Activated CD8-positive, alpha-beta memory T cell treated with anti-CD3 and anti-CD28 coated beads for 24 hours (primary cell): ENCODE measurements around the gene FANCC.
"Not testable (repeated sequence)": the region's sequence is repeated elsewhere in the genome, so short reads cannot be mapped to it uniquely, and the experiment has no call there.

Experiments
- DNase-seq: peaks from one replicate; pipeline ENCODE4 v3.0.0-alpha.2; 2020

Gene FANCC

DNA sequence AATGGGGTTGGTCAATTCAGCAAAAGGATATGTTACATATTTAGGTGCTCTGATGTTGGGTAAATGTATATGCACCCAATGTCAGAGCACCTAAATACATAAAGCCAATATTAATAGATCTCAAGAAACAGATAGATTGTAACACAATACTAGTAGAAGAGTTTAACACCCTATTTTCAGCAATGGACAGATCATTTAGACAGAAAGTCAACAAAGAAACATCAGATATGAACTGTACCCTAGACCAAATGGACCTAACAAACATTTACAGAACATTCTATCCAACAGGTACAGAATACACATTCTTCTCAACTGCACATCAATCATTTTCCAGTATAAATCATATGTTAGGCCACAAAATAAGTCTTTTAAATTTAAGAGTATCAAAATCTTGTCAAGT, 35.2 kb downstream of the FANCC start:
- no peak for DNase-seq

DNA sequence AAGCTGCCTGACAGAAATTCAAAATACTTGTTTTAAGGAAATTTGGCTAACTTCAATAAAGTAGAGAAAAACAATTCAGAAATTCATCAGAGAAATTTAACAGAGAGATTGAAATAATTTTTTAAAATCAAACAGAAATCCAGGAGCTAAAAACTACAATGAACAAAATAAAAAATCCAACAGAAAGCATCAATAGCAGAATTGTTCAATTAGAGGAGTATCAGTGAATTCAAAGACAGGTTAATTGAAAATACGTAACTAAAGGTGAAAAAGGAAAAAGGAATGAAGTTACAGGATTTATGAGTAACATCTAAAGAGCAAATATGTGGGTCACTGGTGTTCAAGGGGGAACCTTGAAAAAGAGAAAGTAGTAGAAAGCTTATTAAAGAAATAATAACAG, 36.8 kb downstream of the FANCC start:
- no peak for DNase-seq

DNA sequence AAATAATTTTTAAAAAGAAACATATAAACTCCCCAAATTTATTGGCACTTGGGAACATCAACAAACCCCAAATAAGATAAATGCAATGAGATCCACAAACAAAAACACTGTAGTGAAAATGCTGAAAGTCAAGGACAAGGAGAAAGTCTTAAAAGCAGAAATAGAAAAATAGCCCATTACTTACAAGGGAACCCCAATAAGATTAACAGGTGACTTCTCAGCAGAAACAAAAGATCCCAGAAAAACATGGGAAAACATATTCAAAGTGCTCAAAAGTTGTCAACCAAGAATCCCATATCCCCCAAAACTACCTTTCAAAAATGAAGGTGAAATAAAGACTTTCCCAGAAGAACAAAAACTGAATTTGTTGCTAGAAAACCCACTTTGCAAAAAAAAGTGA, 40.0 kb downstream of the FANCC start:
- no peak for DNase-seq

DNA sequence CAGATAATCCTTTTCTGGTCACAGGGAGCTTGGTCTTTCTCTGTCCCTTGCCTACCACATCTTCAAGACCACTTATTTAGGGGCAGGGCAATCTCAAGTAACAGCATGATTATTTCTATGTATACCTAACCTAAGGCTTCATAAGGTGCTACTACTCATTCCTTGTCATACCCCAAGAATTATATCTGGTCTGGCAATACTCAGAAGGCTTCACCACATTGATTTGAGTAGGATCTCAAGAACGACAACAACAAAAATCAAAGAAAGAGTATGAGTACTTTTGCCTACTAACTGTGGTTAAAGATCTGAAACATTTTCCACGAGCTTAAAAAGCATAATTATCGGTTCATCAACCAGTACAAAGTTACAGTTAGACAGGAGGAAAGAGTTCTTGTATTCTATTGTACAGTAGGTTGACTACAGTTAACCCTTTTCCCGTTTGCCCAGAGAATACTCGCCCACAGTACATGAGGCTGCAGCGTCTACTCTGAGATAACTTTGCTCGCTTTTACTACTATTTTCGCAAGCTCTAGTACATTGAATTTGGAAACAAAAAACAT, 41.0 kb downstream of the FANCC start:
- no peak for DNase-seq

DNA sequence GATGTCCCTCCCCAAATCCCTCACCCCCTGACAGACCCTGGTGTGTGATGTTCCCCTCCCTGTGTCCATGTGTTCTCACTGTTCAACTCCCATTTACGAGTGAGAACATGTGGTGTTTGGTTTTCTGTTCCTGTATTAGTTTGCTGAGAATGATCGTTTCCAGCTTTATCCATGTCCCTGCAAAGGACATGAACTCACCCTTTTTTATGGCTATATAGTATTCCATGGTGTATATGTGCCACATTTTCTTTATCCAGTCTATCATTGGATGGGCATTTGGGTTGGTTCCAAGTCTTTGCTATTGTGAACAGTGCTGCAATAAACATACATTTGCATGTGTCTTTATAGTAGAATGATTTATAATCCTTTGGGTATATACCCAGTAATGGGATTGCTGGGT, 43.3 kb downstream of the FANCC start:
- DNase-seq: not testable (repeated sequence)

DNA sequence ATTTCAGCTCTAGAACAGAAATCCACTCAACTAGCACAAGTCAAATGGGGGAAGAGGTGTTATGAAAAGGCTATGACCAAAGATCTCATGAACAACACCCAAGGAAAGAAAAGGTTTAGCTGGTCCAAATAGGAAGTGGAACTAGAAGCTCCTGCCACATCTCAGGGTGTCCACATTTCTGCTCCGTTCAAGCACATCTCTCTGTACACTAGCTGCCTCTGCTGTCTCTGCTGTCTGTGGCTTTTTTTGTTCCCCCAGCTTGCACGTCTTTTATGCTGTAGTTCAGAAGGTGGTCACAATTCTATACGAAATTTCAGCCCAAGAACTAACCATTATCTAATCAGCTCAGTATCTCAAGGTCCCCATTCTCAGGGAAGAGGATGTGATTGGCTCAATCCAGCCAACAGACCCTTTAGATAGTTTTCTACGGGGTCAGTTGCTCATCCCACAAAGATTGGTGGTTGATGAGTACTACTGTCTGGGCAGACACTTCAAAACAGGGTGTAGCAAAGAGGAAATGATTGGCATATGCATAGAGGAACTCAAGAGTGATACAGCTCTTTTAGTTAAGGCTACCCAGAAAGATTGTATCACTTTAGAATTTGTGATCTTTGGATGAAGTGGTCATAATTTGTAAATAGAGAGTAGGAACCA, 44.0 kb downstream of the FANCC start:
- DNase-seq: no peak

DNA sequence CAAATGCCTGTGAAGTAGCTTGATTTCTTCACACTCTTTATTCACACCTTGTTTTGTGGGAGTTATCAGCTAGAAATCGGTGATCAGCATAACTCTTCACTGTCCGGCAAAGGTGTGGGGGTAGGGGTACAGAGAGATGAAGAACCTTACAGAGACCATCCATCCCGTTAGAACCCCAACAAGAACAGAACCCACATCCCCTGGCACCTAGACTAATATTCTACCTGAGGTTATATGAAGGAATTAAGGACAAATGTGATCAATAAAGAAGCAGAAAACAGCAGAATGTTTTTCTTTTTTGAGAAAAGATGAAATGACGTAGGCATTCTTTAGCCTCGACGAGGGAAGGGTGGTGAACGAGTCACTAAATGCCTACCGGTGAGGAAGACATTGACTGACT, 44.7 kb downstream of the FANCC start:
- DNase-seq: no peak

DNA sequence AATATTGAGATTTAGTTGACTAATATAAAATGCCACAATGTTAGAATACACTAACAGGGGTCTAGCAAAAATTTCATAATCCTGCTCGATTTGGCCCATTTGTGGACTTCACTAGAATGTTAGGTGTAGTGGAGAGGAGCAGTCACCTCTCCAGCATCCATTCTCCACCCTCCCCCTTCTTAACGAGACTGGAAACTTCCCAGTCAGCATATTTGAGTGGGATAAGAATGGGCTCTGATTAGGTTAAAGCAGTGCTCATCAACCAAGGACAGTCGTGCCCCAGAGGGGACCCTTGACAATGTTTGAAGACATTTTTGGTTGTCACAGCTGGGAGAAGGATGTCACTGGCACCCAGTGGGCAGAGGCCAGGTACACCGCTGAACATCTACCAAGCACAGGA, 46.7 kb downstream of the FANCC start:
- DNase-seq: no peak

DNA sequence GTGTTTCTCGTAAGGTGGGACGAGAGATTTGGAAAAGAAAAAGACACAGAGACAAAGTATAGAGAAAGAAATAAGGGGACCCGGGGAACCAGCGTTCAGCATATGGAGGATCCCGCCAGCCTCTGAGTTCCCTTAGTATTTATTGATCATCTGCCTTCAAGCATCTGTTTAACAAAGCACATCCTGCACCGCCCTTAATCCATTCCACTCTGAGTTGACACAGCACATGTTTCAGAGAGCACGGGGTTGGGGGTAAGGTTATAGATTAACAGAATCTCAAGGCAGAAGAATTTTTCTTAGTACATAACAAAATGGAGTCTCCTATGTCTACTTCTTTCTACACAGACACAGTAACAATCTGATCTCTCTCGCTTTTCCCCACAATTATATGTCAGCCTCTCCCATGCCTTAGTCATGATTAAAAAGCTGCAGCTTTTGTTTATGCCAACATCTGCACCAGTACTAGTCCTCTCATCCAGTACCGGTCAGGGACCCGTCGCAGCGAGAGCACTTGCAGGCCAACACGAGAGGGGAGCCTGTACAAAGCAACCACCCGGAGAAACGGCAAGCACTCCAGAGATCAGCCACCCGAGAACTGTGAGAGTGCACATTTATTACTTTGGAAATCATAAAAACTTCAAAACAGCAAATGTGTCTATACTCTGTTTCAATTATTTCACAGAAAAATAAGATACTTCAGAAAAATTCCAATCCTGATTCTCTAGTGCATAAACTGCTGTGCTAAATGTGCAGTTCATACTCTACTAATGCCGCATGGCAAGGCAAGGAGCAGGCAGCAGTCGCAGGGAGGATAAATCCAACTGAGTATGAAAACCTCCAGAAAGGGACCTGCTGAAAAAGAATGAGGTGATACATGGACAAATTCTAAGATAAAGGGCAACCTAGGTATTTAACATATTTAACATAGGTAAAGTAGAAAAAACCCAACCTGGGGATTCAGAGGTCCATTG, 47.4 kb downstream of the FANCC start:
- not testable (repeated sequence) for DNase-seq

DNA sequence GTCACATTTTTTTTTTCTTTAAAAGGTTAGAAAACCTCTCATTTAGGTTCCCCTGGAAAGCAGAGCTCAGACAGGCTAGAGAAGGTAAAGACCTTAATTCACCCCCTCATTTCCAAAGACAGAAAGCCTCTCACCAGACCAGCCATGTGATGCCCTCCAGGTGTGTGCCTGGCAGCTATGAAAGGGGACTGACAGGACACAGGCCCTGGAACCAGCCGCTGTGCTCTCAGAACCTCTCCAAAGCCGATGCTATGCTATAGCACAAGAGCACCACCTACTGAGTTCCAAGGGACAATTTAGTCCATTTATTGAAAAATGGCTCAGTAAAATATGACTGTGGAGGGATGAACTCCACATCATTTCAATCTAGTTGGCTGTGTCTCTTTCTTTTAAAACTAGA, 48.8 kb downstream of the FANCC start:
- no peak for DNase-seq

DNA sequence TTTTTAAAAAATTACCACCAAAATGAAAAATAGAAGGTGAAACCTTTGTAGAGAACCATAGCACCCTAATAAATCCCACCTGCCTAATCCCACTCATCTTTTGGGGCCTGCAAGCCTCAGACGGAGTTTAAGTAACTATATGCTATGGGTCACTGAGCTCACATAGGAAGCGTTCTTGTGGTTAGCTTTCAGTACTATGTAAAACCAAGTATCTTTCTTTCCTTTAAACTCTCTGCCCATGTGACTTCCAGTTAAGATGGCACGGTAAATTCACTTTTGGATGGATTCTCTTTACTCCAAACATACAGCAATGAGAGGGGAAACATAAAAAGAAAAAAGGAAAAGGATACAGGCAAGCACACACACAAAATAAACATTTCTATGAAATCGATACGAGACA, 50.9 kb downstream of the FANCC start:
- DNase-seq: no peak

DNA sequence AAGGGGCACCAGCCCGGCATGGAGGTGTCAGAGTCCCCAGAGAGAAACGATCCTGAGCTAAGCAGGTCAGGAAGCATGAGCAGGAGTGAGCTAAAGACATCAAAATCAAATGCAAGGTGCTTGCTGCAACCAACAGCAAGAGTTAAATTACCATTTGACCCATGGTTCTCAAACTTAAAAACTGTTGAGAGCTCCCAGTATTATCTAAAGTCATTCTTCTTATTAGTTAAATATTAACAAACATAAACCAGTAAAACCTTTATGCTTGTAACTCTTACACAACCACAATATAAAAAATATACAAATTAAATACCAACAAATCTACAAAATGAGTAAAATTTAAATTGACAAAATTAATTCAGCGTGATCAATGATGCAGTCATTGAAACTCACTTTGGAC, 51.5 kb downstream of the FANCC start:
- DNase-seq: no peak

DNA sequence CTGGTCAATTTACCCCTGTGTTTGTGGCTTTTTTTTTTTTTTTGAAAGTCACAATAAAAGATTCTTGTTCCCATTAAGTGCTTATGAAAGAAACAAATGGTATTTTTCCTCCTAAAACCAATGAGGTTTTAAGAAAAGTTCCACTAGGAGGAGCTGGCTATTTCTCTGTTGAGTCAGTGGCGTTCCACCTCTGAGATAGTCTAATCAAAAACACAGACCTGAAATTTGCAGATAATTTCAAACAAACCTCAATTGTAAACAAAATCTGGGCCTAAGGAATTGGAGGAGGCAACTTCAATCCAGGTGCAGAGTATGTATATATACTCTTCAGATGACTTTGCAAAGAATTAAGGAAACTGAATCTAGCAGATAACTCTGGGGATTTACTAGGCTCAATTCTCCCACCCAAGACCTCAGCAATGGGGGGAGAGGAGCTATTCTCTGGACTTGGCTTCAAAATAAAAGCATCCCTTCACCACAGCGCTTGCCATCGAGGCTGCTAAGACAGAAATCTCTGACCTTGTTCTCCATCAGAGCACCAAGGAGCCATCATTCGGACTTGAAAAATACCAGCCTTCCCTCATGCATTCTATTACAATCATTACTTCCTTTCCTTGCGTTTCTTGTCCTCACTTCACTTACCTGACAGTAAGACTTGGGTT, 52.4 kb downstream of the FANCC start:
- DNase-seq: no peak

DNA sequence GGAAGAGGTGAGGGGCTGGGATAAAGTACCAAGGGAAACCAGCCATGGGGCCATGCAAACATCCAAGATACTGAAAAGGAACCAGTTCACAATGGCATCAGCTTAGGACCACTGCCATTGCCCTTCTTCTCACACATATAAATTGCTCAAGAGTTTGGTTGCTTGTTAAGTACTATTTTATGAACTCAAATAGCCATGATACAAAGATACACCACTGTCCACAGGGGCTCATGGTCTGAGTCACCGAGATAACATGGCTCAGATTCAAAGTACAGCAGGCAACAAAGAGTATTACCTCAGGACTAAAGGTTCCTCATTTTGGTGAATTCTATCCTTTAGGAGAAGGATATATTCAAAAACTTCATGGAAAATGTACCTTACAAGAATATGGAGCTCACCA, 55.6 kb downstream of the FANCC start:
- no peak for DNase-seq

DNA sequence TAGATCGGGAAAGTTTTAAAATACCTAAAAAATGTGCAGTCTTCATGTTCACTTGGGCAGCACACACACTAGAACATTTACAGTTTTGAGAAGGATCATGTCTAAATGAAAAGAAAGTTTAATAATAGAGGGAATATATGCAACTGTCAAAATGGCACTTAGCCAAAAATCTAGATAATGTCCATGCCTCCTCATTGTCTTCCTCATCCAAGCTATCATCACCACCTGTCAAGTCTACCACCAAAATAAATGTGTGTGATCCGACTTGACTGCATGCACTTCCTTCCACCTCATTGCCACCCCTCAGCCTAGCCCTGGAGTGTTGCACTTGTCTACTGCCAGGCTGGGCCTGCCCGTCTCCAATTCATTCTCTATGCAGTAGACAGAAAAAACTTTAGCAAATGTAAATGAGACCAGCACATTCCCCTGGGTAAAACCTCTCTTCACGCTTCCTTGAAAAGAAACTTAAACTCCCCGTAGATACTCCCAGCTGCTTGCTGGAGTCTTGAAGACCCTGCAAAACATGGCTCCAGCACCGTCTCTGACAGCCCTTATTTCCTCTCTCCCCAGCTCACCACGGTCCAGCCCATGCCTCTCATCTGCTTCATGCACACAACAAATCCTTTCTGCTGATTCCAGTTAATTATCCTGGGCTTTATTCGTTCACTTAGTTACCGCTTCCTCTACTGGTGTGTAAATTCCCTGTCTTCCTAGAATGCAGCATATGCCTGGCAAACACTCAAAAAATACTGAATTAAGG, 66.9 kb downstream of the FANCC start:
- DNase-seq: no peak

DNA sequence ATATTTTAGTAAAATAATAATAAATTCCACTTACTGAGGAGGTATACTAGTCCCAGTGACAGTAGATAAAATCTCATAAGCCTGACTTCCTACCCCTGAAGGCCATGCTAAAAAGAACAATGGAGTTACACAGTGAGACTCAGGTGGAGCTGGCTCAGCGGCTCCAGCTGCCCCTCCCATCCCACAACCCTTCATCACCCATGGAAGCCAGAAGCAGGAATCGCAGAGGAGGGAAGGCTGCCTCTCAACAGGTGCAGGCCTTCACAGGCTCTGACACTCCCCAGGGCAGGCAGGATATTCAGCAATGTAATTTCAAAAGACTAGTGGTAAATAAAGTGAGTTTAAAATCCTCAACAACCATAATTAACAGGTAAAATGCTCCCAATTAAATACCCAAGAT, 67.5 kb downstream of the FANCC start:
- no peak for DNase-seq

DNA sequence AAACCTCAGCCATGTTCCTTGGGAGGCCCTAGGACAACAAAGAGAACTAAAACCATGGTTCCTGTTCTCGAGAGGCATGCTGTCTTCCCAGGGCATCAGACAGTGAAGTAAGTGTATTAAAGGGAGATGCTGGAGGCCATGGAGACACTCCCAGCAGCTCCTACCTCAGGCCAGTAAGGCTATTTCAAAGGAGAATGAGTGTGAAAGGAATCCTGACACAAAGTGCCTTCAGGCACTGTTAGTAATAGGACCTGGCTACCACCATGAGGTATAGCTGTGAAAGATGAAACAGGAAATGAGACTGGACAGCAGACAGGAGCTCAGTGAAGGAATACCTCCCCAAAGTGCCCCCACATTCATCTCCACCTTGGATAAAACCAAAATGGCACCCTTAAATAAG, 71.0 kb downstream of the FANCC start:
- no peak for DNase-seq

DNA sequence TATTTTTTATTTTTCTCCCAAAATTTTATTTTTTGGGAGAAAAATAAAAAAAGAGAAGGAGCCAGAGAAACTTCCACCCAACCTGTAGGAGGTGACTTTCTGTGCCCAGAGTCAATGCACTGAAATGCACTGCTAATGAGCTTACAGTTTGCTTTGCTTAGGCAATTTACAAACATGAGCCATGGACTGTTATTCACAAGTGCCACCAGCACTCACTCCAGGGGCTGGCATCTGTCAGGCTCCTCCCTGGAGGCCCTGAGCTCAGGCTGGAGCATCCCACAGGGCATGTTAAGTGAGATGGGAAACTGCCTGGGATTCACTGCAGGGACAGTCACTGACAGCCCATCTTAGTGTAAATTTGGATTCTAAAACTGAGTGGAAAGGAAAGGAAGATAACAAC, 74.9 kb downstream of the FANCC start:
- no peak for DNase-seq

DNA sequence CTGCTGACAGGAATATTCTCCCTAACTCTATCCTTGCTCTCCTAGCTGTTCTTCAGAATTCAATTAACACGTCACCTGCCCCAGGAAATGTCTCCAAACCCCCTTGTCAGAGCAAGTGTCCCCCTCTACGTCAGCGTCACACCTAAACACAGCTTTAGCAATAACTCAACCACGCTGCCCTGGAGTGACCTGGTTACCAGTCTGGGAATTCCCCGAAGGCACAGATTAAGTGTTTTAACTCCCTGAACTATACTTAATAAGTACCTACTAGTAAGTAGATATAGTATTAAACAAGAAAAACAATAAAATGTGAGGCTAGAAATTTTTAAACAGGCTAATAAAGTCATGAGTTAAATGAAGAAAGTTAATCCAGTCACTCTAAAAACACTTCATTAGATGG, 78.4 kb downstream of the FANCC start:
- no peak for DNase-seq

DNA sequence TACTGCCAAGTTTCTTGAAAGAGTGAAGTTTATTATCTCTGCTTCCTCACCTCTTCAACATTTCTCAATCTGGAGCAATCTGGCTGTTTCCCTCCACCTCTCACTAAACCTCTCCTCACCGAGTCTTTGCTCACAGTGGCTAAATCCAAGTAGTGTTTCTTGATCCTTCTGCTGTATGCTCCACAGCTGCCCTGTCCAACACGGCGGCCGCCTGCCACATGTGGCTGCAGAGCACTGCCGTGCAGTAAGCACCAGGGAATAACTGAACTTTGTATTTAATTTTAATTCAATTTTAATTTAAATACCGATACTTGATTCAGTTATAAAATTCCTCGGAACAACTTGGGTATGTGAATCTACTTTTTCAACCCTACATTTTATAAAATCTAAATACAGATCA, 80.2 kb downstream of the FANCC start:
- no peak for DNase-seq

DNA sequence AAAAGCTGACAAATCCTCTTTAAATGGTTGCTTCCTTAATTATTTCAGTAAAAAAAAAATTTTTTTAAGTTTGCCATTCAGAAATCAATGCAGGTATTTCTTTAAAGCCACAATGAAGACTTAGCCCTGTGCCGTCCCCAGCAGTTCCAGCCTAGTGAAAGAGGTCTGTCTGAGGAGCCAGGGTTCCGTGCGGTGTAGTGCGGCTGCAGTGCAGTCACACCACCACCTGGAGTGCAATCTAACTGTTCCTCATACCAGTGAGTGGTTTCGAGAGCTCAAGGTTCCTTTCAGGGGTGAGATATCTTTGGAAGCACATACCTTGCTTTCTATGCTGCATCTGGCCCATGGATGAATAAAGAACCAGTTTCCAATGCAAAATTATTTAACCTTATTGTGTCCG, 87.5 kb downstream of the FANCC start:
- no peak for DNase-seq

DNA sequence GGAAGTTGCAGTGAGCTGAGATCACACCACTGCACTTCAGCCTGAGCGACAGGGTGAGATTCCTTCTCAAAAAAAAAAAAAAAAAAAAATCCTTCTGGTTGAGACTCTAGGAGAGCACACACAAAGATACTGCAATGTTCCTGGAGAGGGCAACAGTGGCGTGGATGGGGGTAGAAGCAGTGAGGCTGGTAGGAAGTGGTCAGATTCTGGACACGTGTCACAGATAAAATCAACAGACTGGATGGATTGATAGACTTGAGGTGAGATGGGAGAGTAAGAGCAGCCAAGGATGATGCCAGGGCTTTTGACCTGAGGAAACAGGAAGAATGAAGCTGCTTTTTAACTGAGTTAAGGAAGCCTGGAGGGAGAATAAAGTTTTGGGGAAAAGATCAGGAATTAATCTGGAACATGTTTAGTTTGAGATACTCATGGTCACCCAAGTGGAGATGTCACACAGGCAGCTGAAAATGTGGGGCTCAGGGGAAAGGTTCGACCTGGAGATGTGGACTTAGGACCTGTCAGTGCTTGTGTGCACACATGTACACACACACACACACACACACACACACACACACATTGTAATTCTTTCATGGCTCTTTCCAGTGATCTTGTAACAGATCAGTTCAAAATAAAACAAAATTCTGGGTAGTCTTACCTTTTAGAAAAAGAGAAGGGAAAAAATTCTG, 88.1 kb downstream of the FANCC start:
- DNase-seq: no peak
